Adipose tissue (tissue), 3 donors: ENCODE data around the gene SYT2. TPM values are rescaled to one million over a fixed set of nuclear protein-coding genes. Genes with fewer than 3 reads are reported as not detected.
"Not testable (repeated sequence)": the region's sequence is repeated elsewhere in the genome, so short reads cannot be mapped to it uniquely, and the experiment has no call there.

Experiments
- H3K27ac ChIP-seq: one replicate; pipeline ENCODE4 v1.5.1; 2013; ENCODE audit warnings: low read depth, low read length
- WGBS, 3 donors: extraction: QIAGEN DNeasy Blood & Tissue Kit; methylation state at CpG; one replicate each; pipeline ENCODE4 v1.1.7; 2013; 5-methylcytosine and 5-hydroxymethylcytosine counted together
- polyA plus RNA-seq, 3 donors: library from polyadenylated mRNA; stranded (reverse); fragments of 200-250 nt; gene quantifications; one replicate each; pipeline ENCODE4 v1.2.3, GENCODE V29; 2013
- donor health status: healthy with polysubstance abuse.
- donor health status: Bipolar disorder and iron deficiency.
- donor health status: healthy.

SYT2 gene
- polyA plus RNA-seq, 3 donors = 0.01 to 0.11 (median 0.01) TPM

DNA sequence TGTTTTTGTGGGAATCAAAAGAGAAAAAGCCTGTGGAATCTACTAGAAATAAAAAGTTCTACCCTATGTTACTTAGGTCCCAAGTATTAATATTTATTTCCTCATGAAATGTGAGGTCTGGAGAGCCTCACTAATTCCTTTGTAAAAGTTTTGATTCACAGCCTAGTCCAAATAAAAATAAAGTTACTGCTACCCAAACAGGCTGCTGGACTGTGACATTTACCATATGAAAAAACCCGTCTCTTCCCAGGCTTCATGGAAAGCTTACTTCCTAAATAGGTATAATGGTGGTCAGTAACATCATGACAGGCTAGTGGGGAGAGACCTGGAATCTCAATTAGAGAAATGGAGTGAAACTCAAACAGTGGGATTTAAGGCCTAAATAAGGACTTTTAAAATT is 160.2 kb downstream of the SYT2 start:
- not testable (repeated sequence) for H3K27ac ChIP-seq
- 83 to 96% (median 88%) methylated on average over 1 of the region's 1 CpG for WGBS, 3 donors

DNA sequence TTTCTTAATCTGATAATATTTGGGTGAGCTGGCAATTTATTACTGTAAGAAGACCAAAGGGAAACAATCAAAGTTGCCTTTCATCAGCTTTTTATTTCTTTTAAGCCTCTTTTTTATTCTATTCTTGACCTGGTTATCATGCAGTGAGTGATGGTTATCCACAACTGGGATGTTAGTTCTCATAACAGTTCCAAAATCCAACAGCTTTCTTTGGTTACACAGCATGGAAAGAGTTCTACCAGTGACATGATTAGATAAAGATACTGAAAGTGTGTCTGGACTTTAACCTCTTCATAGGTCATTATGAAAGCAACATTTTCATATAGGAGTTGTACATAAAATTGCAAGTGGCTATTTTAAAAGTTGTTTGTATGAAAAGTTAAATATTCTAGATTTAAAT is 163.0 kb downstream of the SYT2 start:
- H3K27ac ChIP-seq = no peak overlapping the region

DNA sequence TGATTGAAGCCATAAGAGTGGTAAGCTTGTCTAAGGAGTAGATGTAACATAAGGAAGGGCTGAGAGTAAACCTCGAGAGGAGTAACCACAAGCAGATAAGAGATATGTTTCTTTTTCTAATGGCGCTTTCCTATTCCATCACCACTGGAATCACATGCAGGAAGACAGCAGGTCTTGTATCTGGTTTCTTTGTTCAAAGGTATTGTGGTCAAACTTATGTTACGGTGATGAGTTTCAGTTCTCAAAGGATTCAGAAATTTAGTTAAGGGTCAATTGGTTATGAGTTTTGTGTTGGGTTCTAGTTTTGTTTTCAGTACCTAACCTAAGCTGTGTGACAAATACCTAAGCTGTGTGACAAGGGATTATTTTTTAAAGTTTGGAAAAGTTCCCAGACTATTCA is 163.5 kb downstream of the SYT2 start:
- H3K27ac ChIP-seq = not testable (repeated sequence)
- 73 to 86% (median 80%) methylated on average over 3 of the region's 3 CpGs for WGBS, 3 donors

DNA sequence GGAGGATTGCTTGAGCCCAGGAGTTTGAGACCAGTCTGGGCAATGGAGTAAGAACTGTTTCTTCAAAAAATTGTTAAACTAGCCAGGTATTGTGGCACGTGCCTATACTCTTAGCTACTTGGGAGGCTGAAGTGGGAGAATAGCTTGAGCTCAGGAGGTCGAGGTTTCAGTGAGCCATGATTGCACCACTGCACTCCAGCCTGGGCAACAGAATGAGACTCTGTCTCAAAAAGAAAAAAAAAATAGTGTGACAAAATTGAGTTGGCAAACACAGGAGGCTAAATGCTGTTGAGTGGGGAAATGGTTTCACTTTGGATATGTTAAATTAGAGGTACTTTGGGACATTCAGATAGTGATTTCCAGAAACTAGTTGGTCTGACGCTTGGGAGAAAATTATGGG is 163.9 kb downstream of the SYT2 start:
- WGBS, 3 donors = 66 to 87% (median 71%) methylated on average over 3 of the region's 3 CpGs
- not testable (repeated sequence) for H3K27ac ChIP-seq

DNA sequence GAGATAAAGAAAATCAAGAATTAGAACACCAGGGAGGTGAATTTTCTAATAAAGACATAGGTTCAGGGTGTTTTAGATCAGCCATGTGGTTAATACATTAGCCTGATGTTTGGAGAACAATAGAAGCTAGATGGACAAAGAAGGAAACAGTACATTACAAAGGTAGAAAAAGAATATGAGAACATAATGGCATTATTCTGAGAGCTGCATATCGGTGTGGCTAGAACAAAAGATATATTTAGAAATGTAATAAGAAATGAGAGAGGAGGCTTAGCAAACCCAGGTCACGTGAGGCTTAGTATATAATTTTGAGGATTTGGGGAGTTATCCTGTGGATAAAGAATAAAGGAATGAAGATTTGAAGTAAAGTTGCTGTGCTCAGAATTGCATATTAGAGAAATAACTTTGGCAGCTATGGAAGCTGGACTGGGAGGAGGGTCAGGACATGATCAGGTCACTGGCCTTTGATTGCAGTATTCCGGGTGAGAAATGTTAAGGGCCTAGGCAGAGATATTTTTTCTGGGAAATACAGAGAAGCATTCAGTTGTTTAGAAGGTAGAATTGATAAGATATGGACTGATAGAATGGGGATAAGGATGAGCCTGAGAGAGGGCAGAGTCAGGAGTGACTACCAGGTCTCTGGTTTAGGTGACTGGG is 164.5 kb downstream of the SYT2 start:
- H3K27ac ChIP-seq = not testable (repeated sequence)
- 56 to 89% (median 61%) methylated on average over 3 of the region's 3 CpGs for WGBS, 3 donors

DNA sequence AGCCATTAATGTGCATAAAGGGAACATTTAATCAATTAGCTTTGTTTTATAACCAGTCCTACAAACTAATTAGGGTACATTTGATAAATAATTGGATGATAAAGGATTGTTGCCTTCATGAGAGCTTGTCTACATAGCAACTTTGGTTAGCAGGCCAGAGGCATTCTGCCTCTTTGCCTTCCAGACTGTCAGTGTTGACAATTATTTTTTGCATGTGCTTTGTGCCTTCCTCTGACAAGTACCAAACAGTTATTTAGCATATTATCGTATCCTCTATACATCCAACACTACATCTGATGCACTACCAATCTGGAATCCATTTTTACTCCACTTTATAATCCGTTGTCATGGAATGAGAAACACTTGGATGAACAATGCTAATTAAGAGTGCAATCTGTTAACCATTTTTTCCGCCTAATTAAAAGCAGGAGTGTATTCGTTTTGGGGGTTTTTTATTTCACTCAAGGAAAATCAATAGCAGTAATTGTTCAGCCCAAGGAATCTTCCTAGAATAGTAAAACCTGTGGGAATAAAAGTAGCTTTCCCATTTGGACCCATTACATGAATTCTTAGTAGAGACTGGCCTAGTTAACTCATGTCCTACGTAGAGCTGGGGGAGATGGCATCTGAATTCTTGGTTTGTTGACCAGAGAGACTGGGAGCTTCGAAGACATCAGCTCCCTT is 165.3 kb downstream of the SYT2 start:
- 88 to 92% (median 90%) methylated on average over 6 of the region's 6 CpGs for WGBS, 3 donors
- H3K27ac ChIP-seq = not testable (repeated sequence)

DNA sequence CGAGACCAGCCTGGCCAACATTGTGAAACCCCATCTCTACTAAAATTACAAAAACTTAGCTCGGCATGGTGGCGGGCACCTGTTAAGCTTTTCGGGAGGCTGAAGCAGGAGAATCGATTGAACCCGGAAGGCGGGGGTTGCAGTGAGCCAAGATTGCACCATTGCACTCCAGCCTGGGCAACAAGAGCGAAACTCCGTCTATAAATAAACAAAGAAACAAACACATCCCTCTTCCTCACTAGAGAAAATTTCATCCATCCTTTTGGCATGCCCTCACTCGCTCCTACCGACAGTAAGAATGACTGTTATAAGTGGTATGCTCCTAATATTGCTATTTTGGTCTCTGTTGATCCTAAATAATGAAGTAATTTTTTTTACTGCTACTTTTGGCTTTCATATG is 166.7 kb downstream of the SYT2 start:
- 68 to 89% (median 71%) methylated on average over 11 of the region's 11 CpGs for WGBS, 3 donors
- not testable (repeated sequence) for H3K27ac ChIP-seq

DNA sequence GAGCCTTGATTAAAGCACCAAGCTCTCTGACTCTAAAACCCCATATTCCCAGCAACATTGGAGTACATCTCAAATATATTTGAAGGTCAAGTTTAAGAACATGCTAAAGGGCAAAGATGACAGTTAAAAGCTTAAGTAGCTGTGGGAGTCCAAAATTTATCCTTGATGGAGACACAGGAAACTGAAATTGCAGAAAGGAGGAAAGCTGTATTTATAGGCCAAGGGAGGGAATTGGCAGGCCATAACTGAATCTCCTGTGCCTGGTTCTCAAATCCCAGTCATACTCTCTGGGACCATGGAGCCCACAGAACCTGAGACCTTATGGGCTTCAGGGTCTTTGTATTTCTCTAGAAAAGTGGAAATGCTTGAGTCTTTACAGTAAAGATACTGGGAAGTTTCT is 167.8 kb downstream of the SYT2 start:
- not testable (repeated sequence) for H3K27ac ChIP-seq

DNA sequence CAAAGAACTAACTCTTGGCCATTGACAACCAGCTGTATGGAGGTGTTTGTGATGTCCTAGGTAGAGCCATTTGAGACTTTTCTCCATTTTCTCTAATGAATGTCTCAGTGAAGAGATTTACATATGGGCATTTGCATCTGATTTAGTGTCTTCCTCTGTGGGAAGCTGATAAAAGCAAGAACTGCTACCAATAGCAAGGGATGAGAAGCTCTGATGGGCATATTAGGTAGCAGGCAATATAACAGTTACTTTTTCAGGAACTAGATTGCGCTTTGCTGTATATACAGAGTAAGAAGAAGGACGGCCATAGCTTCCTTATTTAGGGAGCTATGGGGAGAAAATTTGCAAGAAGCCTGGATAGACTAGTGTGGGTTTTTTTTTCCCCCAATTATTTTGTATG is 169.4 kb downstream of the SYT2 start:
- WGBS, 3 donors = 58 to 87% (median 59%) methylated on average over 2 of the region's 2 CpGs
- not testable (repeated sequence) for H3K27ac ChIP-seq

Other genes with a start within 250 kb of the SYT2 start
- gene KDM5B, start 98.0 kb upstream of the SYT2 start, polyA plus RNA-seq = 10 to 100 TPM in 1 of 3 donors, 1 to 10 TPM in 2; 7.4 to 10.7 (median 8.0) TPM
- 1 to 10 TPM; 1.3 to 1.8 (median 1.8) TPM for gene PCAT6, start 100.5 kb upstream of the SYT2 start, polyA plus RNA-seq
- 1 to 10 TPM; 3.0 to 8.1 (median 4.2) TPM for gene RABIF, start 178.7 kb upstream of the SYT2 start, polyA plus RNA-seq
- gene KLHL12, start 216.8 kb upstream of the SYT2 start, polyA plus RNA-seq = 10 to 100 TPM in 2 of 3 donors, 1 to 10 TPM in 1; 9.5 to 19.3 (median 10.5) TPM
- 10 to 100 TPM; 49.7 to 83.5 (median 68.8) TPM for gene ADIPOR1, start 247.9 kb upstream of the SYT2 start, polyA plus RNA-seq